ENCODE results near the gene MAPRE2. TPM values are rescaled to one million over a fixed set of nuclear protein-coding genes. Genes with fewer than 3 reads are reported as not detected.

MAPRE2 gene
- 81.0 TPM for polyA plus RNA-seq (2013)

DNA sequence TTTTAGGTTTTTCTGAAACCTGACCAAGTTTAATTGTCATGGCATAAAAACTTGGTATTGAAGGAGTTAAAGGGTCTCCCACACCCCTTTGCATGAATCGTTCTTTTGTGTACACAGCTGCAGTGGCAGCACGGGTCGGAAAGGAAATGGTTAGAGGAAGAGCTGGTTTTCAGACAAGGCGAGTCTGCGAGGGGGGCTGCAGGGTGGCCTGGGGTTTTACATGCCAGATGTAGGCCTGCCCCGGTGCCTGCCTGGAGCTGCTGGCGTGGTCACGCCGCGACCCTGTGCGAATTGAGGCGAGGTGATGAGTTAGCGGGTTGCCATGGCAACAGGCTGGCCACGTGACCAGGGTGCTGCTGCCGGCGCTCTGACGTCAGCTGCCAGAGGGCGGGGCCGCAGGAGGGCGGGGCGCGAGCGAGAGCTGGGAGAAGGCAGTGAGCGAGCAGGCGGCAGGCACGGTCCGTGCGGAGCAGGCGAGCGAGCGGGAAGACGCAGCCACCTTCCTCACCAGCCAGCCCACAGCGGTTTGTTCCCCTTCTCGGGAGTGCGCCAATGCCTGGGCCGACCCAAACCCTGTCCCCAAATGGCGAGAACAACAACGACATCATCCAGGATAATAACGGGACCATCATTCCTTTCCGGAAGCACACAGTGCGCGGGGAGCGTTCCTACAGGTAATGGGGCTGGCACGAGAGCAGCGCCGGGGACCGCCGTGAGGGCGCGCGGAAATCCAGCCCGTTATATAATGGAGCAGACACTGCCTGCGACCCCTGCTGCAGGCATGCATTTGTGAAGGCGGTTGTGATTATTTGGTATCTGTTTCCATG is at the start of gene MAPRE2:
Gene MAPRE2, plus strand, starts transcription at position 426 of the 827 bp plus-strand sequence. Its CDS starts 127 bp downstream, at position 553.
- DNase-seq: peak; percentile 100
- peaks cover 55 to 82% (median 74%) of the 10 kb centered on the region in 4 experiments for H3K4me1 ChIP-seq (ENCODE audit: control extremely low read depth in 1 of 4, control insufficient read depth in 4 of 4, insufficient read depth in 4 of 4, low read length in 3 of 4)
- peaks cover 0 to 3% (median 0%) of the 10 kb centered on the region in 5 experiments for H3K9me3 ChIP-seq (ENCODE audit: control extremely low read depth in 1 of 5, control insufficient read depth in 4 of 5, insufficient read depth in 2 of 5, low read depth in 1 of 5, low read length in 4 of 5)
- H3K27me3 ChIP-seq (replicated peaks in 2 of 5; ENCODE audit: control insufficient read depth in 4 of 5, insufficient read depth in 5 of 5, low read length in 4 of 5): no peaks in the 10 kb centered on the region
- POLR2A ChIA-PET: interaction anchor here (0.6 to 2.4 kb wide), 6 partner anchors 9 to 200 kb away, joined by 3 to 16 read pairs (median 4); partner anchors contain the start of gene ZNF397
- WGBS (ENCODE audit: insufficient coverage): 0% methylated on average over 50 of the region's 54 CpGs
- peak within 1 kb of the TSS; percentile 65 to 99 (median 98) for H3K4me3 ChIP-seq (ENCODE audit: control insufficient read depth in 1 of 7, extremely low read depth in 1 of 7, insufficient read depth in 4 of 7, low read depth in 2 of 7, low read length in 6 of 7)
- H3K36me3 ChIP-seq (ENCODE audit: control insufficient read depth in 4 of 4, insufficient read depth in 4 of 4, low read length in 3 of 4): no peaks in the 10 kb centered on the region
- H3K27ac ChIP-seq (ENCODE audit: insufficient read depth in 1 of 2, low read depth in 1 of 2, low read length in 2 of 2, poor library complexity in 1 of 2, severe bottlenecking in 2 of 2): peak within 1 kb of the TSS; percentile 91 to 97
- CTCF ChIA-PET: interaction anchor here (0.7 to 7.6 kb wide), 11 partner anchors 9 to 192 kb away, joined by 3 to 127 read pairs (median 4); no protein-coding TSS in a partner anchor

DNA sequence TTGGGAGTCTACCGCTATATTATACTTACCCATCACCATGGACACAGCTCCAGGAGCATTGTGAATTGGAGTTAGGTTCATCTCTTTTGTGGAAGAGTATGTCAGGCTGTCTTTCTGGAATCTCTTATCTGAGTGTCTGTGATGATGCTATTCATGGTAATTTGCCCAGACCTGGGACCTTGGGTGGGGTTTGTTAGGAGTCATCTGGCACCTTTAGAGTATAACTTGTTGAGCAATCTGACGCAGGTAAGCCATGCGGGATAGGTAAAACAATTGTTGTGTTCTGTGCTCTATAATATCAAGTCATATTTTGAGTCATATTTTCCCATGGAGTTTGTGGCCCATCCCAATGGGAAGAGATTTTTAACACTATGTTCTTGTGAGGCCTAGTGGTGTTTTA is 49.7 kb upstream of the MAPRE2 start:
- H3K9me3 ChIP-seq (ENCODE audit: control extremely low read depth in 1 of 5, control insufficient read depth in 4 of 5, insufficient read depth in 2 of 5, low read depth in 1 of 5, low read length in 4 of 5): no peaks in the 10 kb centered on the region
- no peak overlapping the region for H3K27ac ChIP-seq (ENCODE audit: insufficient read depth in 1 of 2, low read depth in 1 of 2, low read length in 2 of 2, poor library complexity in 1 of 2, severe bottlenecking in 2 of 2)
- ChIA-PET POLR2A (no interaction called here), CTCF (interaction anchor here (1.0 to 1.6 kb wide), 2 partner anchors 10 to 15 kb away, joined by 3 to 6 read pairs; no protein-coding TSS in a partner anchor)
- H3K4me1 ChIP-seq (ENCODE audit: control extremely low read depth in 1 of 4, control insufficient read depth in 4 of 4, insufficient read depth in 4 of 4, low read length in 3 of 4): peaks cover 0 to 10% (median 0%) of the 10 kb centered on the region in 4 experiments
- no peaks in the 10 kb centered on the region for H3K36me3 ChIP-seq (ENCODE audit: control insufficient read depth in 4 of 4, insufficient read depth in 4 of 4, low read length in 3 of 4)
- WGBS (ENCODE audit: insufficient coverage): 100% methylated on average over 2 of the region's 3 CpGs
- H3K4me3 ChIP-seq (ENCODE audit: control insufficient read depth in 1 of 7, extremely low read depth in 1 of 7, insufficient read depth in 4 of 7, low read depth in 2 of 7, low read length in 6 of 7): no peak overlapping the region
- H3K27me3 ChIP-seq (replicated peaks in 2 of 5; ENCODE audit: control insufficient read depth in 4 of 5, insufficient read depth in 5 of 5, low read length in 4 of 5): no peaks in the 10 kb centered on the region
- no peak for DNase-seq

- no peak overlapping the region for H3K4me3 ChIP-seq (ENCODE audit: control insufficient read depth in 1 of 7, extremely low read depth in 1 of 7, insufficient read depth in 4 of 7, low read depth in 2 of 7, low read length in 6 of 7)
- H3K4me1 ChIP-seq (ENCODE audit: control extremely low read depth in 1 of 4, control insufficient read depth in 4 of 4, insufficient read depth in 4 of 4, low read length in 3 of 4): peaks cover 0 to 10% (median 0%) of the 10 kb centered on the region in 4 experiments
- ChIA-PET CTCF (interaction anchor here (1.0 kb wide), 1 partner anchor 28 kb away, joined by 3 read pairs; no protein-coding TSS in a partner anchor), POLR2A (no interaction called here)
- no peaks in the 10 kb centered on the region for H3K27me3 ChIP-seq (replicated peaks in 2 of 5; ENCODE audit: control insufficient read depth in 4 of 5, insufficient read depth in 5 of 5, low read length in 4 of 5)
- H3K9me3 ChIP-seq (ENCODE audit: control extremely low read depth in 1 of 5, control insufficient read depth in 4 of 5, insufficient read depth in 2 of 5, low read depth in 1 of 5, low read length in 4 of 5): no peaks in the 10 kb centered on the region
- DNase-seq: peak in 2 of 3 donors; percentile 66 to 79
- no peaks in the 10 kb centered on the region for H3K36me3 ChIP-seq (ENCODE audit: control insufficient read depth in 4 of 4, insufficient read depth in 4 of 4, low read length in 3 of 4)
- H3K27ac ChIP-seq (ENCODE audit: insufficient read depth in 1 of 2, low read depth in 1 of 2, low read length in 2 of 2, poor library complexity in 1 of 2, severe bottlenecking in 2 of 2): no peak overlapping the region
- 91% methylated on average over 1 of the region's 2 CpGs for WGBS (ENCODE audit: insufficient coverage)
Observed at GRCh38 chr18:34993289-34993688, 47.9 kb upstream of the MAPRE2 start.

DNA sequence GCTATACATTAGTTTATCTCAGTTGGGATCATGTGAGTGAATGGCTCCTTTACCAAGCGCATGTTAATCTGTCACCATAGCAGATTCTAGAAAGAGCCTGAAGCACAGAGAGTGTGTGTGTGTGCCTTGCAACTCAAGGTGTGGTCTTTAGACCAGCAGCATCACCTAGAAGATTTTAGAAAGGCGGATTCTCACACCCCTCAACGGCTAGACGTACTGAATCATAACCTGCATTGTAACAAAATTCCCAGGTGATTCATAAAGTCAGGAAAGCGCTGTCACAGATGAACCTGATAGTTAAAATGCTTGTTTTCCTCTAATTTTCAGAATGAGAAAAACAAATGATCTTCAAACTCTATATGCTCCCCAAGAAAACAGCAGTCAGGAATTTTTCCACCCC is 45.5 kb upstream of the MAPRE2 start:
- no peak for DNase-seq
- no peaks in the 10 kb centered on the region for H3K9me3 ChIP-seq (ENCODE audit: control extremely low read depth in 1 of 5, control insufficient read depth in 4 of 5, insufficient read depth in 2 of 5, low read depth in 1 of 5, low read length in 4 of 5)
- CTCF ChIA-PET: interaction anchor here (1.1 to 1.8 kb wide), 2 partner anchors 8 to 110 kb away, joined by 3 to 6 read pairs; no protein-coding TSS in a partner anchor
- no peaks in the 10 kb centered on the region for H3K36me3 ChIP-seq (ENCODE audit: control insufficient read depth in 4 of 4, insufficient read depth in 4 of 4, low read length in 3 of 4)
- peaks cover 0 to 2% (median 0%) of the 10 kb centered on the region in 4 experiments for H3K4me1 ChIP-seq (ENCODE audit: control extremely low read depth in 1 of 4, control insufficient read depth in 4 of 4, insufficient read depth in 4 of 4, low read length in 3 of 4)
- no peaks in the 10 kb centered on the region for H3K27me3 ChIP-seq (replicated peaks in 2 of 5; ENCODE audit: control insufficient read depth in 4 of 5, insufficient read depth in 5 of 5, low read length in 4 of 5)
- POLR2A ChIA-PET: no interaction called here
- no peak overlapping the region for H3K4me3 ChIP-seq (ENCODE audit: control insufficient read depth in 1 of 7, extremely low read depth in 1 of 7, insufficient read depth in 4 of 7, low read depth in 2 of 7, low read length in 6 of 7)
- no peak overlapping the region for H3K27ac ChIP-seq (ENCODE audit: insufficient read depth in 1 of 2, low read depth in 1 of 2, low read length in 2 of 2, poor library complexity in 1 of 2, severe bottlenecking in 2 of 2)
- 100% methylated on average over 1 of the region's 5 CpGs for WGBS (ENCODE audit: insufficient coverage)

DNA sequence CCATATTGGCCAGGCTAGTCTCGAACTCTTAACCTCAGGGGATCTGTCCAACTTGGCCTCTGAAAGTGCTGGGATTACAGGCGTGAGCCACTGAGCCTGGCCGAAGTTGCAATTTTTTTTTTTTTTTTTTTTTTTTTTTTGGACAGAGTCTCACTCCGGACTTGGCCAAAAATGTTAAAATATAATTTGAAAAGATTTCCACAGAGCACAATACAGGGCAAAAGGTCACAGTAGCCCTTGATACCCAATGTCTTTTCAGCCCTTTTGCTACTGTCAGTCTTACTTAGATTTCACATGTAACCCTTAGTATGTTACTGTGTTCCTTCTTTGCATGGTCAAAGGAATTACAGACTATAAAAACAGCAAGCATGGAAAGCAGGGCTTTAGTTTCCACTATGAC is 42.6 kb upstream of the MAPRE2 start:
- H3K36me3 ChIP-seq (ENCODE audit: control insufficient read depth in 4 of 4, insufficient read depth in 4 of 4, low read length in 3 of 4): no peaks in the 10 kb centered on the region
- H3K4me3 ChIP-seq (ENCODE audit: control insufficient read depth in 1 of 7, extremely low read depth in 1 of 7, insufficient read depth in 4 of 7, low read depth in 2 of 7, low read length in 6 of 7): no peak overlapping the region
- WGBS (ENCODE audit: insufficient coverage): 100% methylated on average over 2 of the region's 4 CpGs
- no peaks in the 10 kb centered on the region for H3K4me1 ChIP-seq (ENCODE audit: control extremely low read depth in 1 of 4, control insufficient read depth in 4 of 4, insufficient read depth in 4 of 4, low read length in 3 of 4)
- H3K27me3 ChIP-seq (replicated peaks in 2 of 5; ENCODE audit: control insufficient read depth in 4 of 5, insufficient read depth in 5 of 5, low read length in 4 of 5): no peaks in the 10 kb centered on the region
- DNase-seq: no peak
- H3K27ac ChIP-seq (ENCODE audit: insufficient read depth in 1 of 2, low read depth in 1 of 2, low read length in 2 of 2, poor library complexity in 1 of 2, severe bottlenecking in 2 of 2): no peak overlapping the region
- ChIA-PET CTCF (interaction anchor here (2.5 kb wide), 1 partner anchor 145 kb away, joined by 10 read pairs; no protein-coding TSS in a partner anchor), POLR2A (no interaction called here)
- H3K9me3 ChIP-seq (ENCODE audit: control extremely low read depth in 1 of 5, control insufficient read depth in 4 of 5, insufficient read depth in 2 of 5, low read depth in 1 of 5, low read length in 4 of 5): no peaks in the 10 kb centered on the region

GRCh38 chr18:34999756-35000289 is 41.4 kb upstream of the MAPRE2 start:
- CTCF ChIA-PET: interaction anchor here (0.9 to 2.5 kb wide), 4 partner anchors 12 to 172 kb away, joined by 3 to 10 read pairs (median 4); no protein-coding TSS in a partner anchor
- POLR2A ChIA-PET: no interaction called here
- no peak for DNase-seq
- no peak overlapping the region for H3K27ac ChIP-seq (ENCODE audit: insufficient read depth in 1 of 2, low read depth in 1 of 2, low read length in 2 of 2, poor library complexity in 1 of 2, severe bottlenecking in 2 of 2)
- WGBS (ENCODE audit: insufficient coverage): 97% methylated on average over 3 of the region's 4 CpGs
- no peaks in the 10 kb centered on the region for H3K36me3 ChIP-seq (ENCODE audit: control insufficient read depth in 4 of 4, insufficient read depth in 4 of 4, low read length in 3 of 4)
- H3K4me3 ChIP-seq (ENCODE audit: control insufficient read depth in 1 of 7, extremely low read depth in 1 of 7, insufficient read depth in 4 of 7, low read depth in 2 of 7, low read length in 6 of 7): no peak overlapping the region
- no peaks in the 10 kb centered on the region for H3K27me3 ChIP-seq (replicated peaks in 2 of 5; ENCODE audit: control insufficient read depth in 4 of 5, insufficient read depth in 5 of 5, low read length in 4 of 5)
- H3K9me3 ChIP-seq (ENCODE audit: control extremely low read depth in 1 of 5, control insufficient read depth in 4 of 5, insufficient read depth in 2 of 5, low read depth in 1 of 5, low read length in 4 of 5): no peaks in the 10 kb centered on the region
- H3K4me1 ChIP-seq (ENCODE audit: control extremely low read depth in 1 of 4, control insufficient read depth in 4 of 4, insufficient read depth in 4 of 4, low read length in 3 of 4): no peaks in the 10 kb centered on the region

GRCh38 chr18:35000457-35000856 is 40.8 kb upstream of the MAPRE2 start:
- ChIA-PET CTCF (interaction anchor here (1.3 to 2.5 kb wide), 3 partner anchors 13 to 172 kb away, joined by 3 to 10 read pairs (median 6); no protein-coding TSS in a partner anchor), POLR2A (no interaction called here)
- no peaks in the 10 kb centered on the region for H3K36me3 ChIP-seq (ENCODE audit: control insufficient read depth in 4 of 4, insufficient read depth in 4 of 4, low read length in 3 of 4)
- no peak overlapping the region for H3K4me3 ChIP-seq (ENCODE audit: control insufficient read depth in 1 of 7, extremely low read depth in 1 of 7, insufficient read depth in 4 of 7, low read depth in 2 of 7, low read length in 6 of 7)
- H3K27me3 ChIP-seq (replicated peaks in 2 of 5; ENCODE audit: control insufficient read depth in 4 of 5, insufficient read depth in 5 of 5, low read length in 4 of 5): no peaks in the 10 kb centered on the region
- DNase-seq: no peak
- H3K4me1 ChIP-seq (ENCODE audit: control extremely low read depth in 1 of 4, control insufficient read depth in 4 of 4, insufficient read depth in 4 of 4, low read length in 3 of 4): no peaks in the 10 kb centered on the region
- no peak overlapping the region for H3K27ac ChIP-seq (ENCODE audit: insufficient read depth in 1 of 2, low read depth in 1 of 2, low read length in 2 of 2, poor library complexity in 1 of 2, severe bottlenecking in 2 of 2)
- no peaks in the 10 kb centered on the region for H3K9me3 ChIP-seq (ENCODE audit: control extremely low read depth in 1 of 5, control insufficient read depth in 4 of 5, insufficient read depth in 2 of 5, low read depth in 1 of 5, low read length in 4 of 5)
- WGBS (ENCODE audit: insufficient coverage): no CpG with 5 or more reads among the region's 3 CpGs

All from common myeloid progenitor, CD34-positive (primary cell).